Karpas-422 (cell line): ENCODE measurements around the gene EMP1. TPM values are rescaled to one million over a fixed set of nuclear protein-coding genes. Genes with fewer than 3 reads are reported as not detected.
A peak's percentile ranks its signal among the peaks of the same experiment; 100 is the strongest.

Source experiments
- DNase-seq: peaks from one replicate; pipeline ENCODE4 v3.0.0-alpha.2; 2015
- H2AFZ ChIP-seq: fragments of 200-600 bp; sonication (generic); 2 replicates; pipeline ENCODE4 v1.6.1; 2014; ENCODE audit warnings: antibody characterized with exemption, low read length, mixed read lengths
- H3K27ac ChIP-seq: fragments of 200-600 bp; sonication (generic); 2 replicates; pipeline ENCODE4 v1.5.1; 2014; ENCODE audit warnings: mild to moderate bottlenecking, low read length, moderate library complexity
- H3K27me3 ChIP-seq: fragments of 200-600 bp; sonication (generic); 2 replicates; pipeline ENCODE4 v1.6.1; 2014; ENCODE audit warnings: low read length, mixed read lengths
- H3K36me3 ChIP-seq: fragments of 200-600 bp; sonication (generic); 2 replicates; pipeline ENCODE4 v1.6.1; 2014; ENCODE audit warnings: low read length, mixed read lengths; ENCODE audit not compliant: insufficient read depth
- H3K4me1 ChIP-seq: fragments of 200-600 bp; sonication (generic); 2 replicates; pipeline ENCODE4 v1.6.1; 2014; ENCODE audit warnings: mild to moderate bottlenecking, low read length, mixed read lengths
- H3K4me2 ChIP-seq: fragments of 200-600 bp; sonication (generic); 2 replicates; pipeline ENCODE4 v1.6.1; 2014; ENCODE audit warnings: low read length, low read depth, mild to moderate bottlenecking; ENCODE audit not compliant: poor library complexity, severe bottlenecking
- H3K4me3 ChIP-seq: fragments of 200-600 bp; sonication (generic); 2 replicates; pipeline ENCODE4 v1.5.1; 2014; ENCODE audit warnings: mild to moderate bottlenecking, antibody characterized with exemption, low read length, mixed read lengths
- H3K79me2 ChIP-seq: fragments of 200-600 bp; sonication (generic); 2 replicates; pipeline ENCODE4 v1.6.1; 2014; ENCODE audit warnings: mild to moderate bottlenecking, low read length, mixed read lengths
- H3K9ac ChIP-seq: fragments of 200-600 bp; sonication (generic); 2 replicates; pipeline ENCODE4 v1.6.0; 2014; ENCODE audit warnings: low read length
- H3K9me2 ChIP-seq: fragments of 200-600 bp; sonication (generic), shearing (Covaris generic); replicated peaks from 2 replicates; pipeline ENCODE4 v1.6.0; 2014; ENCODE audit warnings: mild to moderate bottlenecking, low read length, moderate library complexity; ENCODE audit not compliant: insufficient read depth
- H3K9me3 ChIP-seq: fragments of 300-700, 200-600 bp; sonication (generic); 2 replicates; pipeline ENCODE4 v1.6.1; 2014; ENCODE audit warnings: low read length, mixed read lengths
- H4K20me1 ChIP-seq: fragments of 200-600 bp; sonication (generic); 2 replicates; pipeline ENCODE4 v1.6.1; 2014; ENCODE audit warnings: mild to moderate bottlenecking, antibody characterized with exemption, low read length, low read depth; ENCODE audit not compliant: insufficient read depth
- total RNA-seq: library from RNA; depleted of rRNA; stranded (reverse); fragments of >200 nt; shearing (Covaris generic); gene quantifications from 2 replicates; pipeline ENCODE4 v1.2.3, GENCODE V29; 2014; ENCODE audit warnings: low replicate concordance

Gene EMP1
- total RNA-seq, 1 experiment from 2014 or later = not detected

DNA sequence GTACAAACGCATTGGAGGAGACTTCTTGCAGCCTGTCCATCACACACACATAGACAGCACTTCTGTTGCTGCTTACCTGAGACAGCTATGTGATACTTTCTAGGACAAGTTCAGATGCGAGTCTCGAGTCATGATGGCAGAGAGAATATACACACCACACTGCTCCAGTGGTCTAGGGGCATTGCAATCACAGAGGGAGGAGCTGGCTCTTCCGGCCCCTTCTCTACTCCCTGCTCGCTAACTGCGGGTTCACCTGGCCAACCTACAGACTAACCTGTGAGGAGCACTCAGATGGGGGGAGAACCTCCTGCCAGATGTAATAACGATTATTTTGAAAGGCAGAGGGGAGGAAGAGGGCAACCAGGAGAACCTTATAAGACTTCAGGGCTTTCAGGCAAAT, 30.7 kb downstream of the EMP1 start:
- H4K20me1 ChIP-seq = no peaks in the 10 kb centered on the region
- H3K36me3 ChIP-seq = no peaks in the 10 kb centered on the region
- no peaks in the 10 kb centered on the region for H3K4me1 ChIP-seq
- H3K9me3 ChIP-seq = no peaks in the 10 kb centered on the region
- no peaks in the 10 kb centered on the region for H3K9me2 ChIP-seq
- H3K4me3 ChIP-seq = no peak overlapping the region
- H3K27ac ChIP-seq = no peak overlapping the region
- DNase-seq = no peak
- no peak overlapping the region for H2AFZ ChIP-seq
- H3K4me2 ChIP-seq = no peak overlapping the region
- H3K9ac ChIP-seq = no peak overlapping the region
- no peaks in the 10 kb centered on the region for H3K79me2 ChIP-seq
- no peaks in the 10 kb centered on the region for H3K27me3 ChIP-seq

DNA sequence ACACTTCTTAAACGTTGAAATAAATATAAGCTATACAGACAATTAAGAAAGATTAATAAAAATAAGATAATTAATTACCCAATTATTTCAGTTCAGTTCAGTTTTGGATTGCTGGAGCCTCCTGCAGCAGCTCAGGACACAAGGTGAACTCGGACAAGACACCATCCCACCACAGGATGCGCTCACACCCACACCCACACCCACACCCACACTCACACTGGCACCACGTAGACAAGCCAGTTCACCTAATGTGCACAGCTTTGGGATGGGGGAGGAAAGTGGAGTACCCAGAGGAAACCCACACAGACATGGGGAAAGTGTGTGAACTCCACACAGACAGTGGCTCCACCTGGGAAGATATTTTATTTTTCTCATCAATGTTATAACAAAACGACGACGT, 32.1 kb downstream of the EMP1 start:
- DNase-seq = no peak
- no peak overlapping the region for H3K9ac ChIP-seq
- no peaks in the 10 kb centered on the region for H4K20me1 ChIP-seq
- H3K27me3 ChIP-seq = no peaks in the 10 kb centered on the region
- H3K4me1 ChIP-seq = no peaks in the 10 kb centered on the region
- no peaks in the 10 kb centered on the region for H3K9me2 ChIP-seq
- no peak overlapping the region for H3K27ac ChIP-seq
- H3K4me2 ChIP-seq = no peak overlapping the region
- H2AFZ ChIP-seq = no peak overlapping the region
- H3K9me3 ChIP-seq = no peaks in the 10 kb centered on the region
- H3K79me2 ChIP-seq = no peaks in the 10 kb centered on the region
- no peak overlapping the region for H3K4me3 ChIP-seq
- no peaks in the 10 kb centered on the region for H3K36me3 ChIP-seq

DNA sequence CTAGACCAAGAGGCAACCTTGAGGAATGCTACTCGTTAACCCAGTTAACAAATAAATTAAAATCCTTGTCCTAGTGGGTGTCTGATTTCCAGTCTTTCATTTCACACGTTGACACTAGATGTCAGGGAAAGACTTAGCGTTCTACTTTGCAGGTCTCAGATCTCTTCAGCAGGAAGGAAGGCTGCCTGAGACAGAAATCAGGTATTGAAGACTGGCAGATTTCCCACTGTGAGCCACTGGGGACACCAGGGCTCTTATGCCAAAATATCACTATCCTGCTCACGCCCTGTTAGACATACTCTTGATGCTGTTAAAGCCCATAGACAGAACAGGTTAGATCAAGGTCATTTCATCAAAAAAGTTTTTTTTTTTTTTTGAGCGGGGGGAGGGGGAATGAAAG, 33.0 kb downstream of the EMP1 start:
- H2AFZ ChIP-seq = no peak overlapping the region
- no peaks in the 10 kb centered on the region for H3K27me3 ChIP-seq
- no peaks in the 10 kb centered on the region for H3K9me3 ChIP-seq
- H4K20me1 ChIP-seq = no peaks in the 10 kb centered on the region
- no peaks in the 10 kb centered on the region for H3K36me3 ChIP-seq
- no peak for DNase-seq
- H3K4me2 ChIP-seq = no peak overlapping the region
- no peak overlapping the region for H3K9ac ChIP-seq
- H3K4me1 ChIP-seq = no peaks in the 10 kb centered on the region
- H3K4me3 ChIP-seq = no peak overlapping the region
- H3K9me2 ChIP-seq = no peaks in the 10 kb centered on the region
- H3K79me2 ChIP-seq = no peaks in the 10 kb centered on the region
- H3K27ac ChIP-seq = no peak overlapping the region

DNA sequence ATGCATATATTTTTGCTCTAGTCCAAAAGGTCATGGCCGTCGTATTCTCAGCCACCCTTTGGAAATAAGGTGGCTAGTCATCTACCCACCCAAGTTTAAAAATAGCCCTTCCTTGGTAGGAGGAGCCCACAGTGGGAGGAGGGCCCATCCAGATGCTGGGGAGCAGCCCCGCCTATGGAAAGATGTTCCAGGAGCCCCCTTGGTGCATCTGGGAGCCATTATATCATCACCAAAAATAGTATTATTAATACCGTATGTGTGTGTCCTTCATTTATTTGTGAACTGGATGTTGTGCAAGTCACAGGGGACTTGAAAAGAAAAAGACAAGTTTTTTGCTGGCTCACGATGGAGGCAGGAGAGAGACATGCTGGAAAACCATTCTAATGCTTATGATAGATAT, 34.0 kb downstream of the EMP1 start:
- no peaks in the 10 kb centered on the region for H4K20me1 ChIP-seq
- H3K27ac ChIP-seq = no peak overlapping the region
- no peak overlapping the region for H2AFZ ChIP-seq
- H3K36me3 ChIP-seq = no peaks in the 10 kb centered on the region
- H3K27me3 ChIP-seq = no peaks in the 10 kb centered on the region
- no peaks in the 10 kb centered on the region for H3K9me3 ChIP-seq
- H3K4me2 ChIP-seq = no peak overlapping the region
- no peak for DNase-seq
- H3K9me2 ChIP-seq = no peaks in the 10 kb centered on the region
- H3K4me1 ChIP-seq = no peaks in the 10 kb centered on the region
- no peak overlapping the region for H3K9ac ChIP-seq
- no peaks in the 10 kb centered on the region for H3K79me2 ChIP-seq
- no peak overlapping the region for H3K4me3 ChIP-seq

DNA sequence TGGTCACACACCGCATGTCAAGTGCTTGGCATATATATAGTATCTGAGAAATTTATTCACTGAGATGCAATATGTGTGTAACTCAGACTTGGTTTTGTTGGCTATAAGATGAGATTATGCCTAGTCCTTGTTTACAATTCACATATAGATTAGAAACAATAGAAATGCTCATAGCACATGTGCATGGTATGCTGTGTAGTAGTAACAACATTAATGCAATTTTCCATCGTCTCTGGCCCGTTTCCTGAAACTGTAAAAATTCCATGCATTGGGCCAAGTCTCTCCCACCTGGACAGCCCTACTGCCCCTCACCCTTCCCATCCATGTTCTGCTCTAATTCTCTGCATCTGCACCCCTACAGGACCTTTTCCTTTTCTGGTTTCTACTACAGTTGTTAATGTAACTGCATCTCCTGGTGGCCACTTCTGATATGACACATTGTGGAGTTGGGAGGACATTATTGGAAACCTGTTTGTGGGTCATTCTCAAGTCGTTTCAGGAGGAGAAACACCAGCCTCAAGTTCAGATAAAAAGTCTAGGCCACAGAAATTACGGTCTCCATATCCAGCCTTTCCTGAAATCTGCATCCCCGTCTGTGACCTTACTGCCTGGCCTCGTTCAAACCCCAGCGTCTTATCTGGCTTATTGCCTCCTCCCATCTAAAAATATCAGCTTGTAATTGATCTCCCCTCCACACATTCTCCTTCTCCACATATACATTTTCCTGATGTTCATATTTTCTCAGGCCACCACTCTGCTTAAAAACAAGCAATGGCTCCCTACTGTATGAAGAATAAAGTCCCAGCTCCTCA, 37.5 kb downstream of the EMP1 start:
- H3K27ac ChIP-seq = no peak overlapping the region
- no peak overlapping the region for H3K9ac ChIP-seq
- H2AFZ ChIP-seq = no peak overlapping the region
- H3K4me3 ChIP-seq = no peak overlapping the region
- no peaks in the 10 kb centered on the region for H3K79me2 ChIP-seq
- no peaks in the 10 kb centered on the region for H3K9me2 ChIP-seq
- H3K27me3 ChIP-seq = no peaks in the 10 kb centered on the region
- H3K4me1 ChIP-seq = no peaks in the 10 kb centered on the region
- H4K20me1 ChIP-seq = no peaks in the 10 kb centered on the region
- H3K4me2 ChIP-seq = no peak overlapping the region
- H3K36me3 ChIP-seq = no peaks in the 10 kb centered on the region
- no peaks in the 10 kb centered on the region for H3K9me3 ChIP-seq
- DNase-seq = peak; percentile 78

DNA sequence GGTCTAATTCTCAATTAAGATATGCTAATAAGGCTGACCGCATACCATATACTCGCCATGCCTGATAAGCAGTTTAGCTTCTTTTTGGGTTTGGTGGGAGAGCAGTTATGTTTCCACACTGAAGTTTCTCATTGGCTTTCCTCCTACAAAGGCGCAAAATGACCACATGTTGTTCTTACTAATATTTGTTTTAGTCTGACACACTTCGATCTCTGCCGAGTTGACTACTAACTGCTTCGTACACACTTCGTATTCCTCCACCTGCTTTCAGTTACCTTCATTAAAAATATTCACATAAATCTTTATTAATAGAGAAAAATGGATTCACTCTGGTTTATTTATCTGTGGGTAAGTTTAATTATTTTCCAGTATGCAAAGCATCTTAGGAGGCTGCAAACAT, 41.7 kb downstream of the EMP1 start:
- H3K27me3 ChIP-seq = no peaks in the 10 kb centered on the region

DNA sequence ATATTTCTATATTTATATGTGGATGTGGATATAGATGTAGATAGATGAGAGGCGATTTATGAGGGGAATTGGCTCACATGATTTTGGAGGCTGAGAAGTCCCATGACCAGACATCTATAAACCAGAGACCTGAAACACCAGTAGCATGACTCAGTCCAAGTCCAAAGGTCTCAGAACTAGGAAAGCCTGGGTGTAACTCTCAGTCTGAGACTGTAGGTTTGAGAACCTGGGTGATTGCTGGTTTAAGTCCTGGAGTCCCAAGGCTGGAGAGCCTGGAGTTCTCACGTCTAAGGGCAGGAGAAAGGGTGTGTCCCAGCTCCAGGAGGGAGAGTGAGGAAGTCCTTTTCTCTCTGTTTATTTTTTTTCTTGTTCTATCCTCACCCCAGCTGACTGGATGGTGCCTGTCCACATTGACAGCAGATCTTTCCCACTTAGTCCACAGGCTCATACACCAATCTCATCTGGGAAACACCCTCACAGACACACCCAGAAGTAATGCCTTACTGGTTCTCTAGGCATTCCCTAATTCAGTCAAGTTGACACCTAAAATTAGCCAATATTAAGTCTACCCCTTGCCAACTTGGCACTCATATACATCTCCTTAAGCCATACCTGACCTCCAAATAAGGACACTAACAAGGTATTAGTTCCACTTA, 45.4 kb downstream of the EMP1 start:
- no peak overlapping the region for H3K9ac ChIP-seq
- H3K79me2 ChIP-seq = no peaks in the 10 kb centered on the region
- DNase-seq = no peak
- H3K4me1 ChIP-seq = no peaks in the 10 kb centered on the region
- H3K4me3 ChIP-seq = no peak overlapping the region
- H3K27me3 ChIP-seq = no peaks in the 10 kb centered on the region
- no peak overlapping the region for H3K27ac ChIP-seq
- no peaks in the 10 kb centered on the region for H3K36me3 ChIP-seq
- no peaks in the 10 kb centered on the region for H4K20me1 ChIP-seq
- no peak overlapping the region for H3K4me2 ChIP-seq
- H3K9me3 ChIP-seq = no peaks in the 10 kb centered on the region
- no peak overlapping the region for H2AFZ ChIP-seq
- no peaks in the 10 kb centered on the region for H3K9me2 ChIP-seq

More for the DNA sequence above, 41.7 kb downstream of the EMP1 start:
- Histone ChIP-seq H4K20me1 (no peaks in the 10 kb centered on the region), H3K9me3 (no peaks in the 10 kb centered on the region), H3K4me3 (no peak overlapping the region), H3K36me3 (no peaks in the 10 kb centered on the region), H3K9me2 (no peaks in the 10 kb centered on the region), H3K79me2 (no peaks in the 10 kb centered on the region), H2AFZ (no peak overlapping the region), H3K4me2 (no peak overlapping the region), H3K4me1 (no peaks in the 10 kb centered on the region), H3K27ac (no peak overlapping the region), H3K9ac (no peak overlapping the region)
- DNase-seq = no peak

DNA sequence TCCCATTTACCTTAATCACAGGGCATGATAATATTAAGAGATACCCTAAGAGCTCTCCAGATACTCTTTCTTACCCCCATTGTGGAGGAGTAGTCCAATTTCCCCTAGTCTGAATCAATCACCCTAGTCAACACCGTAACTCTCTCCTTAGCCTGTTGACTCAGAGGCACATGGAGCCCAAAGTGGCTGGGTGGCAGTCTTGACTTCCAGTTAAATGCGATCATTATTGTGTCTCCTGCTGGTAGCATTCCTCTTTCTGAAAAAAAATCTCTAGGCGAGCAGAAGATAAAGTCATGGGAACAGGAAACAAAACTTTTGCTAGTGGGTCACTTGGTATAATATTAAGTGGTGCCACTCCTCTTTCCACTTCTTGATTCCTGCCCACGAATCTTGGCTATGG, 46.4 kb downstream of the EMP1 start:
- no peak overlapping the region for H3K4me2 ChIP-seq
- H3K9ac ChIP-seq = no peak overlapping the region
- H2AFZ ChIP-seq = no peak overlapping the region
- no peak overlapping the region for H3K4me3 ChIP-seq
- no peaks in the 10 kb centered on the region for H3K36me3 ChIP-seq
- H4K20me1 ChIP-seq = no peaks in the 10 kb centered on the region
- no peaks in the 10 kb centered on the region for H3K27me3 ChIP-seq
- H3K79me2 ChIP-seq = no peaks in the 10 kb centered on the region
- H3K9me2 ChIP-seq = no peaks in the 10 kb centered on the region
- no peaks in the 10 kb centered on the region for H3K4me1 ChIP-seq
- DNase-seq = no peak
- no peaks in the 10 kb centered on the region for H3K9me3 ChIP-seq
- H3K27ac ChIP-seq = no peak overlapping the region
